LNCaP clone FGC (cell line): ENCODE measurements around the gene KRT33B.

Source experiments
- DNase-seq: peaks from one replicate; pipeline ENCODE4 v3.0.0-alpha.2; 2011; ENCODE audit warnings: low read depth
- H3K4me3 ChIP-seq: 2 replicates; pipeline ENCODE4 v1.5.1; 2011; ENCODE audit warnings: mild to moderate bottlenecking, low read depth, low read length, control low read depth
- CTCF ChIP-seq: IDR thresholded peaks from 2 replicates; pipeline ENCODE4 v1.5.1; 2012; ENCODE audit warnings: mild to moderate bottlenecking; ENCODE audit not compliant: control insufficient read depth, insufficient read depth; ENCODE audit errors: extremely low read depth

The KRT33B gene

GRCh38 chr17:41338961-41339485 lies 30.6 kb downstream of the KRT33B start:
- no peak for TF ChIP-seq CTCF
- no peak overlapping the region for H3K4me3 ChIP-seq
- no peak for DNase-seq

GRCh38 chr17:41335747-41336146 lies 33.9 kb downstream of the KRT33B start:
- DNase-seq, result no peak
- H3K4me3 ChIP-seq, result no peak overlapping the region
- no peak for TF ChIP-seq CTCF

GRCh38 chr17:41334385-41335305 lies 35.0 kb downstream of the KRT33B start:
- TF ChIP-seq CTCF, result no peak
- no peak overlapping the region for H3K4me3 ChIP-seq
- no peak for DNase-seq

GRCh38 chr17:41333836-41334235 lies 35.8 kb downstream of the KRT33B start:
- TF ChIP-seq CTCF, result no peak
- no peak overlapping the region for H3K4me3 ChIP-seq
- DNase-seq, result no peak

GRCh38 chr17:41333098-41333497 lies 36.5 kb downstream of the KRT33B start:
- DNase-seq, result no peak
- TF ChIP-seq CTCF, result no peak

GRCh38 chr17:41332239-41332638 lies 37.4 kb downstream of the KRT33B start:
- no peak for DNase-seq
- TF ChIP-seq CTCF, result no peak
- no peak overlapping the region for H3K4me3 ChIP-seq

More at GRCh38 chr17:41333098-41333497, 36.5 kb downstream of the KRT33B start:
- H3K4me3 ChIP-seq, result no peak overlapping the region
